ENCODE results near the gene PRAMEF13.
"Not testable (repeated sequence)": the region's sequence is repeated elsewhere in the genome, so short reads cannot be mapped to it uniquely, and the experiment has no call there.

Gene PRAMEF13, protein sequence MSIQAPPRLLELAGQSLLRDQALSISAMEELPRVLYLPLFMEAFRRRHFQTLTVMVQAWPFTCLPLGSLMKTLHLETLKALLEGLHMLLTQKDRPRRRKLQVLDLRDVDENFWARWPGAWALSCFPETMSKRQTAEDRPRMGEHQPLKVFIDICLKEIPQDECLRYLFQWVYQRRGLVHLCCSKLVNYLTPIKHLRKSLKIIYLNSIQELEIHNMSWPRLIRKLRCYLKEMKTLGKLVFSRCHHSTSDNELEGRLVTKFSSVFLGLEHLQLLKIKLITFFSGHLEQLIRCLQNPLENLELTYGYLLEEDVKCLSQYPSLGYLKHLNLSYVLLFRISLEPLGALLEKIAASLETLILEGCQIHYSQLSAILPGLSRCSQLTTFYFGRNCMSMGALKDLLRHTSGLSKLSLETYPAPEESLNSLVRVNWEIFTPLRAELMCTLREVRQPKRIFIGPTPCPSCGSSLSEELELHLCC

DNA sequence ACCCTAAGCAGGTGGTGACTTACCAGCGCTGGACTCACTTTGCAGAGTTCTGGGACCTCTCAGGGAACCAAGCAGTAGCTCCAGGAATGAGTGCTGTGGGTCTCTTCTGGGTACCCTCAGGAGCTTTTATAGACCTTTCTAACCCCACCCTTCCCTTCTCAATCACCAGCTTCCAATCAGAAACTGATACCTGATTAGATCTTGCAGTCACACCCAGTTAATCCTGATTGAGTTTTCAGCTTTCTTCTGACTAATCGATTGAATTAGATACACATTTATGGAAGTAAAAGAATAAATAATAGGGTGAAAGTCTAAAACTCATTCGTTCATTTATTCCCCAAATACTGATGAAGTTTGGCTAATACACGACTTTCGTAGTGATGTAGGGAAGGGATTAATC lies at the start of gene PRAMEF13:
Gene PRAMEF13 (minus strand): TSS at position 101 of the 400 bp plus-strand sequence. CDS start 1,820 bp downstream, outside the sequence.
- not testable (repeated sequence) for DNase-seq

DNA sequence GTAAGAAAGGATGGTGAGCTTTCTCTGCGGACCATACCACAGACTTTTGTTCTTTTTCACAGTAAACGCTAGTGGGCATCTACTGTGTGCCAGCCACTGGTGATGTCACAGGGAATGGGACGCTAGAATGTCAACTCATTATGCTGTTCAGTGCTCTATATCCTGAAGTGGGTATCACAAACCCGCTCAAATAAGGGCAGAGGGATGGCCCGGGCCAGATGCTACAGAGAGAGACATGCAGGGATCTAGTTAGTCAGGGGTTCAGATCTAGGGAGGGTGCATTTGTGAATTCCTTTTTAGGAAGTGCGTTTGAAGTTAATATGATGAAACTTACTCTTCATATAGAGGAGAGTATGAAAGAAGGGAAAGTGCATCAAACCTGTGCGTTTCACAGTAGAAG lies 45.9 kb upstream of the PRAMEF13 start:
- DNase-seq: not testable (repeated sequence)

DNA sequence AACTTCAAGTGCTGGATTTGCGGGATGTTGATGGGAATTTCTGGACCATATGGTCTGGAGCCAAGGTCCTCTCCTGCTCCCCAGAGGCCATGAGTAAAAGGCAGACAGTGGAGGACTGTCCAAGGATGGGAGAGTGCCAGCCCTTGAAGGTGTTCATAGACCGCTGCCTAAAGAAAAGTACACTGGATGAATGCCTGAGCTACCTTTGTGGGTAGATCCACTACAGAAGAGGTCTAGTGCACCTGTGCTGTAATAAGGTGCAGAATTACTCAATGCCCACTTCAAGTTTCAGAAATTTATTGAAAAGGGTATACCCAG lies 45.3 kb upstream of the PRAMEF13 start:
- not testable (repeated sequence) for DNase-seq

DNA sequence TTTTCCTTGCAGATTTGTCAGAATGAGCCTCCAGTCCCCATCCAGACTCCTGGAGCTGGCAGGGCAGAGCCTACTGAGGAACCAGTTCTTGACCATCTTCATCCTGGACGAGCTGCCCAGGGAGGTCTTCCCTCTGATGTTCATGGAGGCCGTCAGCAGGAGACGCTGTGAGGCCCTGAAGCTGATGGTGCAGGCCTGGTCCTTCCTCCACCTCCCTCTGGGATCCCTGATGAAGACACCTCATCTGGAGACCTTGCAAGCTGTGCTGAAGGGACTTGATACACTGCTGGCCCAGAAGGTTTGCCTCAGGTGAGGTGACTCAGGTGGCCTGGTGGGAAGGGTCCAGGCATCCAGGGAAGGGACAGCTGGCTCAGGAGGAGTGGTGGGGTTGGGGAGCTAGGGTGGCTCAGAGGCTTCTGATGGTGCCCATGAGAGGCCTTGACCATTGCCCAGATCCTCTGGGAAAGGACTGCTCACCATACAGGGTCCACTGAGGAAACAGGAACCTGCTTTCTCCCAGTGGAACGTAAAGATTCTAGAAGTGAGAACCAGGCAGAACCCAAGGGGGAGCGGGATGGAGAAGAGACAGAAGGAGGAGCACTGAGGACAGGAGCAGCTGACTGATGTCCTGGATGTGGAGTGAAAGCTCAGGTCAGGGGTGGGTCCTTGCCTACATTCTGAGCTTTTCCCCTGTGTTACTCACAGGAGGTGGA lies 44.8 kb upstream of the PRAMEF13 start:
- not testable (repeated sequence) for DNase-seq

DNA sequence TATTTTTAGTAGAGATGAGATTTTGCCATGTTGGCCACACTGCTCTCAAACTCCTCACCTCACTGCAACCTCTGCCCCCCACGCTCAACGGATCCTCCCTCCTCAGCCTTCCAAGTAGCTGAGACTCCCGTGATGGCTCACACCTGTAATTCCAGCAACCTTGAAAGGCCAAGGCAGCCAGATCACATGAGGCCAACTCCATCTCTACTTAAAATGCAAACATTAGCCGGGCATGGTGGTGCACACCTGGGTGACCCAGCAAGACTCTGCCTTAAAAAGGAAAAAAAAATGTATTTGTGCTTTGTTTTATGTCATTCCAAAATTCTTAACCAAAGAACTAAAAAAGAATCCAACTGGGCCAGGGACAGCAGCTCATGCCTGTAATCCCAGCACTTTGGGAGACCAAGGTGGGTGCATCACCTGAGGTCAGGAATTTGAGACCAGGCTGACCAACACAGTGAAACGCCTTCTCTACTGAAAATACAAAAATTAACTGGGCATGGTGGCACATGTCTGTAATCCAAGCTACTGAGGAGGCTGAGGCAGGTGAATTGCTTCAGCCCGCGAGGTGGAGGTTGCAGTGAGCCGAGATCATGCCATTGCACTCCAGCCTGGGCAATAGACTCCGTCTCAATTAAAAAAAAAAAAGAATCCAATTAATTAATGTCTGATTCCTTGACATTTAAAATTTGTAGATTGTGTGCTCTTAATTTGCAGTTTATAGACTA lies 42.5 kb upstream of the PRAMEF13 start:
- not testable (repeated sequence) for DNase-seq

DNA sequence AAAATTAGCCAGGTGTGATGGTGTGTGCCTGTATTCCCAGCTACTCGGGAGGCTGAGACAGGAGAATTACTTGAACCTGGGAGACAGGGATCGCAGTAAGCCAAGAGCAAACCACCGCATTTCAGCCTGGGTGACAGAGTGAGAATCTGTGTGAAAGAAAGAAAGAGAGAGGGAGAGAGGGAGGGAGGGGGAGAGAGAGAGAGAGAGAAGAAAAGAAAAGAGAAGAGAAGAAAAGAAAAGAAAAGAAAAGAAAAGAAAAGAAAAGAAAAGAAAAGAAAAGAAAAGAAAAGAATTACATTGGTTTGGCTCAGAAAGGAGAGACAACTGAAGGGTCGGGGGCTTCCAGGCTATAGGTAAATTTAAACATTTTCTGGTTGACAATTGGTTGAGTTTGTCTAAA lies 38.4 kb upstream of the PRAMEF13 start:
- DNase-seq: not testable (repeated sequence)

DNA sequence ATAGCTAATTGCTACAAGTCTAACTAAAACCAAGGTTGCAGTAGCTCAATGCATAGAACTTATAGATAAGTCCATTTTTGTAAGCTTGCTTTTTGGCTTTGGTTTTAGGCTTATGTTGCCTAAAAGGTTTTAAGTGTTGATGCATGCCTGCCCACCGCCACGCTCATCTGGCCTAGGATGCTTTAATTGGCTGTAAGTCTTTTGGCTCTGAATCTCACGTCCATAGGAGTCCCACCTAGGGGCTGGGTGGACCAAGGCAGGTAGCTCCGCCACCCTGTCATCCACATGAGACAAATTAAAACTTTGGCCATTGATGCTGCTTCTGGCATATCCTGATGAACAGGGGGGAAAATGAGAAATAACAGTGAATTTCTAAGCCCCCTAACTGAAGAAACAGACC lies 36.4 kb upstream of the PRAMEF13 start:
- DNase-seq: not testable (repeated sequence)

DNA sequence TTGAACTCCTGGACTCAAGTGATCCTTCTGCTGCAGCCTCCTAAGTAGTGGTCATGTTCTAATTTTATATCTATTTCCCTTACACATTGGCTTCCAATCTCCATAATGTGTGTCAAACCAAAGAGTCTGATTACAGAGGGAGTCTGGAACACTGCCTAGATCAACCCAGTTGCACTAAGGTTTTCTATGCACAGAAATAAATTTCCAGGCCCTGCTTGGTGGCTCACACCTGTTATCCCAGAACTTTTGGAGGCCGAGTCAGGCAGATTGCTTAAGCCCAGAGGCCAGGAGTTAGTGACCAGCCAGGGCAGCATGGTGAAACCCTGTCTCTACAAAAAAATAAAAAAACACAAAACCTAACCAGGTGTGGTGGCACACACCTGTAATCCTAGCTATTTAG lies 32.8 kb upstream of the PRAMEF13 start:
- not testable (repeated sequence) for DNase-seq

DNA sequence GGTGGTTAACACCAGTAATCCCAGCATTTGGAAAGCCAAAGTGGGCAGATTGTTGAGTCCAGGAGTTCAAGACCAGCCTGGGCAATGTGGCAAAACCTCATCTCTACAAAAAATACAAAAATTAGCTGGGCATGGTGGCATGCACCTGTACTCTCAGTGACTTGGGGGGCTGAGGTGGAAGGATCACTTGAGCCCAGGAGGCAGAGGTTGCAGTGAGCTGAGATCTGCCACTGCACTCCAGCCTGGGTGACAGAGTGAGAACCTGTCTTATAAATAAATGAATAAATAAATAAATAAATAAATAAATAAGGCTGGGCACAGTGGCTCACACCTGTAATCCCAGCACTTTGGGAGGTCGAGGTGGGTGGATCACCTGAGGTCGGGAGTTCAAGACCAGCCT lies 30.8 kb upstream of the PRAMEF13 start:
- DNase-seq: not testable (repeated sequence)

DNA sequence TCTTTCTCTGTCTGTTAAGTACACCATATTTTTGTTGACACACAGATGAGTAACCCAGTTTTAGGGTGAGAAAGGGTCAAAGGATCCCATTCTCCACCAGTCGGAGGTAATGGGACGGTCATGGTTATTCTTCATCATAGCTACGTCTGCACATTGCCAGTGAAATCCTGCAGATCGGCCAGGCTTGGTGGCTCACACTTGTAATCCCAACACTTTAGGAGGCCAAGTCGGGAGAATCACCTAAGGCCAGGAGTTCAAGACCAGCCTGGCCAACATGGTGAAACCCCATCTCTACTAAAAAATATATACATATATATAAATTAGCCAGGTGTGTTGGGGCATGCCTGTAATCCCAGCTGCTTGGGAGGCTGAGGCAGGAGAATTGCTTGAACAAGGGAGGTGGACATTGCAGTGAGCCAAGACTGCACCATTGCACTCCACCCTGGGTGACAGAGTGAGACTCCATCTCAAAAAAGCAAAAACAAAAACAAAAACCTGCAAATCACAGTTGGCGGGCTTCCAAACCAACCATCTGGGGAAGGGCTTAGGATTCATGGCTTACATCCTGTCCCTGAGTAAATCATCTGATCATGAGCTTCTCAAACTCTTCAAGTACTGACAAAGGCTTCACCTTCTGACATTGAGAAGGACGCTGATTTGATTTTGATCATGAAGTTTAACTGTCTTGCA lies 30.0 kb upstream of the PRAMEF13 start:
- DNase-seq: not testable (repeated sequence)

DNA sequence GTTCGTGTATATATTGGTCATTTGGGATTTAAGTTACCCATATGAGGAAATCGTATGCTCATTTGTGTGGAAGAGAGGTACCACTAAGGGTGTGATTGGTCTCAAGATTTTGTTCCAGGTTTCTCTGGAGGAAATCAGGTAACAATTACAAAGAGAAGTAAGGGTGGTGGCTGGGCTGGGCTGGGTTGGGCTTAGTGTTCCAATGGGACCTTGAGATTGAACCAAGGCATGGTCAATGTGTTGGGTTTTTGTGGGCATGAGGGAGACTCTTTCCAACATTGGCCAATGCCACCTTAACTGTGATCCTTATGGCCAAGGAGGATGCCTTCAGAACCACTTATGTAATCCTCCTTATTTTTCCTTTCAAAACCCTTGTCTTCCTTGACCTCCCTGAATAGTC lies 29.4 kb upstream of the PRAMEF13 start:
- DNase-seq: not testable (repeated sequence)

DNA sequence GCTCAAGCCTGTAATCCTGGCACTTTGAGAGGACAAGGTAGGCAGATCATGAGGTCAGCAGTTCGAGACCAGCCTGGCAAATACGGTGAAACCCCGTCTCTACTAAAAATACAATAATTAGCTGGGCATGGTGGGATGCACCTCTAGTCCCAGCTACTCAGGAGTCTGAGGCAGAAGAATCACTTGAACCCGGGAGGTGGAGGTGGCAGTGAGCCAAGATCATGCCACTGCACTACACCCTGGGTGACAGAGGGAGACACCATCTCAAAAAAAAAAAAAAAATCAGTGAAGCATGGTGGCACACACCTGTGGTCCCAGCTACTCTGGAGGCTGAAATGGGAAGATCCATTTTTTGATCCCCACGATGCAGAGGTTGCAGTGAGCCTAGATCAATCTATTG lies 28.9 kb upstream of the PRAMEF13 start:
- DNase-seq: not testable (repeated sequence)

DNA sequence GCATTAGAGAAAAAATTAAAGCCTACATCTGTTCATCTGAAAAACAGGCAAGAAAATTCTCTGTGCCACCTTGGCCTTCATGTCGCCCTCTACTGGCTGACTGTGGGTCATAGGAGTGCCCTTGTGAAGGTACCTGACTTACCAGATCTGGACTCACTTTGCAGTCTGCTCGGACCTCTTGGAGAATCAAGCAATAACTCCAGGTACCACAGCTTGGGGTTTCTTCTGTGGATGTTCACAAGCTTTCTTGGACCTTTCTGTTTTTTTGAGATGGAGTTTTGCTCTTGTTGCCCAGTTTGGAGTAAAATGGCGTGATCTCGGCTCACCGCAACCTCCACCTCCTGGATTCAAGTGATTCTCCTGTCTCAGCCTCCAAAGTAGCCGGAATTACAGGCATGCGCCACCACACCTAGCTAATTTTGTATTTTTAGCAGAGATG lies 27.2 kb upstream of the PRAMEF13 start:
- no peak for DNase-seq

DNA sequence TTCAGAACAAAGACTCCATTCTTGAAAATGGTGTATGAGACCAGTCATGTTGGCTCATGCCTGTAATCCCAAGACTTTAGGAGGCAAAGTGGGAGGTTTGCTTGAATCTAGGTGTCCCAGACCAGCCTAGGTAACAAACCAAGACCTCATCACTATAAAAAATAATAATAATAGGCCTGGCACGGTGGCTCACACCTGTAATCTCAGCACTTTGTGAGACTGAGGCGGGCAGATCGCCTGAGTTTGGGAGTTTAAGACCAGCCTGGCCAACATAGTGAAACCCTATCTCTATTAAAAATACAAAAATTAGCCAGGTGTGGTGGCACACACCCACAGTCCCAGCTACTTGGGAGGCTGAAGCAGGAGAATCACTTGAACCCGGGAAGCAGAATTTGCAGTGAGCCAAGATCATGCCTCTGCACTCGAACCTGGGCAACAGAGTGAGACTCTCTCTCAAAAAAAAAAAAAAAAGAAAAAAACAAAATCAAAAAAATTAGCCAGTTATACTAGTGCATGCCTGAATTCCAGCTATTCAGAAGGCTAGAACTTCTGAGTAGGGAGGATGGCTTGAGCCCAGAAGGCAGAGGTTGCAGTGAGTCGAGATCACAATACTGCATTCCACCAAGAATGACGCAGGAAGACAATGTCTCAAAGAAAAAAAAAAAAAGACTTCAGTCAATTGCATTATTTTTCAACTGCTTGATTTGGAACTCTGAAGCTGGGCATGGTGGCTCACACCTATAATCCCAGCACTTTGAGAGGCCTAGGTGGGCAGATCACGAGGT lies 26.3 kb upstream of the PRAMEF13 start:
- DNase-seq: not testable (repeated sequence)

DNA sequence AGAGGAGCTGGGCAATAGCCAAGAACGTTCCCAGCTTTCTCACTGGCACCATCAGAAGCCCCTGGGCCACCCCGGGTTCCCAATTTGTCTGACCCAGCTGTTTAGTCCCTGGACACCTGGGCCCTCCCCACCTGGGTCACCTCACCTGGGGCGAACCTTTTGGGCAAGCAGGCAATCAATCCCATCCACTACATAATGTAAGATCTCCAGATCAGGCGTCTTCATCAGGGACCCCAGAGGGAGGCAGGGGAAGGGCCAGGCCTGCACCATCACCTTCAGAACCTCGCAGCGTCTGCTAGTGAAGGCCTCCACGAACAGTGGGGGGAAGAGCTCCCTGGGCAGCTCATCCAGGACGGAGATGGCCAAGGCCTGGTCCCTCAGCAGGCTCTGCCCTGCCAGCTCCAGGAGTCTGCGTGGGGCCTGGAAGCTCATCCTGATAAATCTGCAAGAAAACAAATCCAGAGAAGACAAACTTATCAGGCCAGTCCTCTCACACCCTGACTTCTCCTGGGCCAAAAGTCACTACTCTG lies 24.5 kb upstream of the PRAMEF13 start, which contains the start of gene PRAMEF18:
Gene PRAMEF18 (minus strand): TSS at position 480 of the 530 bp plus-strand sequence. CDS start 48 bp downstream, at position 432.
- DNase-seq: not testable (repeated sequence)

DNA sequence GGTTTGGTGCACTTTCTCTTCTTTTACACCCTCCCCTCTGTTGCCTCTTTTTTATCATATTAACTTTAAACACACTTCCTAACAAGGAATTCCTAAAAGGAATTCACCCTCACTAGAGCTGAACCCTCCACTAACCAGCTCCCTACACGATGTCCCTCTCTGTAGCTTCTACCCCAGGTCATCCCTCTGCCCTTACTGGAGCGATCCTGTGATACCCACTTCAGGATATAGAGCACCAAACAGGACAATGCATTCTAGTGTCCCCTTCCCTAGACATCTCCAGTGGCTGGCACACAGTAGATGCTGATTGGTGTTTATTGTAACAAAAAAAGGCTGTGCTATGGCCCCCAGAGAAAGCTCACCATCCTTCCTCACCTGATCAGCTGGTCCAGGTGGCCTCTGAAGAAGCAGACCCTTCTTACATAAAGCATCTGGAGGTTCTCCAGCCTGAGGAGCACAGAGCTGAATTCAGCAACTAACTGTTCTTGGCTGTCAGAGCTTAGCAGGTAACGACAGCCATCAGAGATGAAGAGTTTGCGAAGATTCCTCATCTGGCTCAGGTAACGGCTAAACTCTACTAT lies 23.4 kb upstream of the PRAMEF13 start:
- DNase-seq: no peak

DNA sequence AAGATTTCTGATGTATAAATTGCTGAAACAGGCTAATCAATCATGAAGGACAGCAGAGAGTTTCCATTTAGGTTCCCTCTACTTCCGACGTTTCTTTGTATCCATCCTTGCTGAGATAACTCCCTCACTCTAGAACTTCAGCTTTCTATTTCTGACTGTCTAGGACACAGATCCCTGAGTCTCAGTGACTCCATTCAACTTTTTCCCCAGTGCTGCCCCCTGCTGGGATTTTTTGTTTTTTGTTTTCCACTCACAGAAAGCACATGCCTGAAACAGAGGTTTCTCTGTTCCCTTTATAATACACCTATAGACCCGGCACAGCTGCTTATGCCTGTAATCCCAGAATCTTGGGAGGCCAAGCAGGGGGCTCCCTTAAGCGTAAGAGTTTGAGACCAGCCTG lies 21.6 kb upstream of the PRAMEF13 start:
- not testable (repeated sequence) for DNase-seq

DNA sequence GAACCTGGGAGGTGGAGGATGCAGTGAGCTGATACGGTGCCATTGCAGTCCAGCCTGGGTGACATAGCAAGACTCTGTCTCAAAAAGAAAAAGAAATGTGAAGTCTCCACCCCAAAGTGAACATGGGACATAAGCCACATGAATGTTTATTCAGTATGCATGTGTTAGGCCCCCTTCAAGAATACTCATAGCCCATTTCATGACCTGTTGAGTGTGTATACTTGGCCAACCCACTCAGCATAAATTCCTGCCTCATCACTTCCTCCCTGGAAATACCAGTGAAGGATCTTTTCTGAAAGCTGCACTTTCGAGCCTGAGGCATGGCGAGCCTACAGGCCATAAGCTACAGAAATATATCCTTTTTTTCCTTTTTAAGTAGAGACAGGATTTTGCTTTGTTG lies 18.0 kb upstream of the PRAMEF13 start:
- not testable (repeated sequence) for DNase-seq

DNA sequence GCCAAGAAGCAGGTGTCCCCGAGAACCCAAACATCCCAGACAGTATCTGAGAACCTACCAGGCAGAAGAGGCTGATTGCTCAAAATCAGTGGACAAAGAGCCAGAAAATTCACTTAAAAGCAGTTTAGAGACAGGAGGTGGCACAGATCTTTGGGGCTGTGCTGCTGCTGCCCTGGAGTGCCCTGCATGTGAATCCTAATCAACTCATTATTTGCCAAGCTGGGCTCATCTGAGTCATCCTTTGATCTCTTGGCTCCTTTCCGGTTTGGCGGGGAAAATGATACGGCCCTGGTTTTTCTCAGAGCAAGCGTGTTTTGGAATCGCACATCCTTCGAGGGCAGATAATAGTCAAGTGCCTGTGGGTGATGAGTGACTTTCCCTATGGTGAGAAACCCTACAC lies 15.4 kb upstream of the PRAMEF13 start:
- not testable (repeated sequence) for DNase-seq

DNA sequence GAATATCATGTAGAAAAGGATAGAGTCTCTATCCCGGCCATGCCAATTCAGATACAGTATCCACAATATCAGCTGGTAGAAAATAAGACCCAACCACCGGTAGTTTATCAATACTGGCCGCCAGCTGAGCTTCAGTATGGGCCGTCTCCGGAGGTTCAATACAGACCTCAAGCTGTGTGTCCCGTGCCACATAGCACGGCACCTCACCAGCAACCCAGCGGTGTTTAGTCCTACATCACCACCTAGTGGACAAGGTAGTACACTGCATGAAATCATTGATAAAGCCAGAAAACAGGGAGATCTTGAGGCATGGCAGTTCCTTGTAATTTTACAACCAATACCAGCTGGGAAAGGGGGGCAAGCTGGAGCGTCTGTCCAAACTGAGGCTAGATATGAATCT lies 7.5 kb upstream of the PRAMEF13 start:
- DNase-seq: not testable (repeated sequence)

DNA sequence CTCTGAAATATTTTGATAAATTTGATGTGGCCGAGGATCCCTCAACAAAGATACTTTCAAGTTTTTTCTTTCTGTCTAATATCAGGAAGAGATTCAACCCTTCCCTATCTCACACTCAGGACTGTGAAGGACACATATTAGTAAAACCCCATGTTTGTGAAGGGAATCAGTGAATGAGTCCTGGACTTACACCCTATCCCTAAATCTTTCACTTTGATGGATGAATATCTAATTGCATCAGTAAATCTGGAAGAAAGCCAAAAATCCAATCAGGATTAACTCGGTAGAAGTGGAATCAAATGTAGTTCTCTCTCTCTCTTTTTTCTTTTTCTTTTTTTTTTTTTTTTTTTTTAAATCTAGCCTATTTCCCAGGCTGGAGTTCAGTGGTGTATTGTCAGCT lies 29.7 kb downstream of the PRAMEF13 start, which contains the start of gene PRAMEF9:
Gene PRAMEF9 (plus strand): TSS at position 301 of the 400 bp plus-strand sequence. CDS start 3,433 bp downstream, outside the sequence.
- not testable (repeated sequence) for DNase-seq
